ENCODE data around the gene CCDC102B. TPM values are rescaled to one million over a fixed set of nuclear protein-coding genes. Genes with fewer than 3 reads are reported as not detected.

The CCDC102B gene
- total and polyA plus RNA-seq, 2 of the 8 experiments (the other 6 are each of a cell fraction or from before 2014, with no cell fraction given): 0.80 to 1.1 TPM

DNA sequence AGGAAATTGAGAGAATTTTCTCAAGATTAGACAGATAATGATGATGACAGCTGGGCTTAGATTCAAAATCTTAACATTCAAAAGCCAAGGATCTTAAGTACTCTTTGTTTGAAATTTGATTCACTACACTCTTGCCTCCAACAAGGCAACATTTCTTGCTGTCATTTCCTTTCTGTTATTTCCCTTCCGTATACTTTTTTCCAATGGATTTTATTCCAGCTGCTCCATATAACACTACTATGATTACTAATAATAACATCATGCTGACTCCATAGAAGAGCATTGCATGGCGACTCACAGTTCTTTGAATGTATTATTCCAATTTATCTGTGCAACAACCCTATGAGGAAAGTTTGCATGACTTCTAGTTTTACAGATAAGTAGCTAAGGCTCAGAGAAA lies 33.9 kb upstream of the CCDC102B start:
- no peaks in the 10 kb centered on the region for H4K20me1 ChIP-seq (replicated peaks in 1 of 2; ENCODE audit: control insufficient read depth in 1 of 2, insufficient read depth in 2 of 2, low read length in 2 of 2)
- no peak for FAIRE-seq
- H3K9me3 ChIP-seq (ENCODE audit: insufficient read depth in 2 of 2, low read depth in 1 of 2, low read length in 1 of 2): peaks cover 0 to 3% of the 10 kb centered on the region in 2 experiments; a peak in 3 of 4 replicates
- no peak for DNase-seq (ENCODE audit: low read depth in 1 of 2, low spot score in 2 of 2)
- H2AFZ ChIP-seq (ENCODE audit: low read length): no peak overlapping the region
- no peak overlapping the region for H3K23ac ChIP-seq (ENCODE audit: insufficient read length)
- H2BK20ac ChIP-seq (ENCODE audit: low read length): no peak overlapping the region
- no peak overlapping the region for H3K56ac ChIP-seq (replicated peaks; ENCODE audit: insufficient read length, low read depth, low read length)
- H3K18ac ChIP-seq (ENCODE audit: extremely low read depth, low read length): no peak overlapping the region
- no peaks in the 10 kb centered on the region for H3K23me2 ChIP-seq (ENCODE audit: low read depth, low read length)
- no peaks in the 10 kb centered on the region for H3K27me3 ChIP-seq (replicated peaks in 1 of 4; ENCODE audit: control insufficient read depth in 3 of 4, extremely low read depth in 1 of 4, insufficient read depth in 3 of 4, low read length in 3 of 4)
- H2AK5ac ChIP-seq (ENCODE audit: low read depth, low read length): no peak overlapping the region
- H3K4ac ChIP-seq (replicated peaks; ENCODE audit: insufficient read length, low read depth, low read length): no peak overlapping the region
- no peak overlapping the region for H3K9ac ChIP-seq (replicated peaks in 1 of 4; ENCODE audit: extremely low read depth in 1 of 4, low read depth in 3 of 4, low read length in 3 of 4)
- H4K8ac ChIP-seq (ENCODE audit: extremely low read depth, insufficient read depth, low read length): no peak overlapping the region
- no peak overlapping the region for H2BK5ac ChIP-seq (ENCODE audit: low read depth, low read length)
- no peaks in the 10 kb centered on the region for H3K4me1 ChIP-seq (replicated peaks in 1 of 4; ENCODE audit: control insufficient read depth in 3 of 4, insufficient read depth in 4 of 4, low read length in 3 of 4)
- H3K36me3 ChIP-seq (ENCODE audit: control insufficient read depth in 2 of 4, insufficient read depth in 4 of 4, low read length in 3 of 4): no peaks in the 10 kb centered on the region
- H2BK15ac ChIP-seq (ENCODE audit: low read length): no peak overlapping the region
- H3K14ac ChIP-seq (ENCODE audit: insufficient read length): no peak overlapping the region
- H3K4me3 ChIP-seq (ENCODE audit: extremely low read depth in 1 of 4, insufficient read depth in 2 of 4, low read depth in 3 of 4, low read length in 4 of 4): no peak overlapping the region
- CTCF ChIA-PET (ENCODE audit: partially characterized antibody): no interaction called here
- H4K5ac ChIP-seq (ENCODE audit: insufficient read length, low read depth, low read length): no peak overlapping the region
- H2BK120ac ChIP-seq (replicated peaks; ENCODE audit: low read depth, low read length): no peak overlapping the region
- H3K79me2 ChIP-seq (ENCODE audit: control insufficient read depth in 1 of 2, insufficient read depth in 2 of 2, low read length in 2 of 2): no peaks in the 10 kb centered on the region
- POLR2A ChIA-PET (ENCODE audit: partially characterized antibody): no interaction called here
- no peak overlapping the region for H3K27ac ChIP-seq (ENCODE audit: low read depth, low read length)
- H2BK12ac ChIP-seq (ENCODE audit: low read depth, low read length): no peak overlapping the region
- H4K91ac ChIP-seq (replicated peaks; ENCODE audit: insufficient read length, low read length): no peak overlapping the region
- no peaks in the 10 kb centered on the region for H3K79me1 ChIP-seq (ENCODE audit: low read depth, low read length)
- H3K4me2 ChIP-seq (ENCODE audit: insufficient read depth in 1 of 2, low read depth in 2 of 2, low read length in 2 of 2): no peak overlapping the region
- WGBS, 2 experiments (ENCODE audit: extremely low coverage in 1 of 2, insufficient coverage in 1 of 2, insufficient read length in 1 of 2, insufficient replicate concordance in 2 of 2, low coverage in 1 of 2, low lambda C conversion rate in 2 of 2, missing lambda C conversion rate in 1 of 2): 89% methylated on average over 2 of the region's 2 CpGs; no CpG with 5 or more reads in 1 of the 2 experiments
- no peak for TF ChIP-seq CEBPB (IDR thresholded peaks at IDR 0.05; ENCODE audit: low read depth, low read length)
- TF ChIP-seq RNF2 (IDR thresholded peaks at IDR 0.05; ENCODE audit: borderline replicate concordance, low read depth, low read length, missing control alignments, poor library complexity, severe bottlenecking): no peak
- no peak for TF ChIP-seq FOSL1 (IDR thresholded peaks at IDR 0.05; ENCODE audit: insufficient read depth, low read depth, low read length)
- no peak for TF ChIP-seq EZH2 (IDR thresholded peaks at IDR 0.05; ENCODE audit: low read depth, low read length, severe bottlenecking)
- TF ChIP-seq CTBP2 (IDR thresholded peaks at IDR 0.05; ENCODE audit: borderline replicate concordance, insufficient read depth, insufficient read length, low read length): no peak
- no peak for TF ChIP-seq SIRT6 (IDR thresholded peaks at IDR 0.05; ENCODE audit: low read length)
- no peak for TF ChIP-seq HDAC6 (IDR thresholded peaks at IDR 0.05; ENCODE audit: low read depth, low read length)
- TF ChIP-seq GABPA (IDR thresholded peaks at IDR 0.05; ENCODE audit: borderline replicate concordance, insufficient read depth, low read length): no peak
- TF ChIP-seq NRF1 (IDR thresholded peaks at IDR 0.05; ENCODE audit: low read depth, low read length): no peak
- TF ChIP-seq RBBP5 (IDR thresholded peaks at IDR 0.05; ENCODE audit: borderline replicate concordance, low read depth, low read length): no peak
- TF ChIP-seq SP1 (IDR thresholded peaks at IDR 0.05; ENCODE audit: low read depth, low read length): no peak
- TF ChIP-seq SUZ12 (IDR thresholded peaks at IDR 0.05; ENCODE audit: low read length): no peak
- TF ChIP-seq GTF2F1 (IDR thresholded peaks at IDR 0.05; ENCODE audit: borderline replicate concordance, low read depth, low read length): no peak
- no peak for TF ChIP-seq BRCA1 (IDR thresholded peaks at IDR 0.05; ENCODE audit: low read depth, low read length)
- TF ChIP-seq YY1 (IDR thresholded peaks at IDR 0.05; ENCODE audit: low read depth, low read length): no peak
